ENCODE results near the gene KIF4A.

DNA sequence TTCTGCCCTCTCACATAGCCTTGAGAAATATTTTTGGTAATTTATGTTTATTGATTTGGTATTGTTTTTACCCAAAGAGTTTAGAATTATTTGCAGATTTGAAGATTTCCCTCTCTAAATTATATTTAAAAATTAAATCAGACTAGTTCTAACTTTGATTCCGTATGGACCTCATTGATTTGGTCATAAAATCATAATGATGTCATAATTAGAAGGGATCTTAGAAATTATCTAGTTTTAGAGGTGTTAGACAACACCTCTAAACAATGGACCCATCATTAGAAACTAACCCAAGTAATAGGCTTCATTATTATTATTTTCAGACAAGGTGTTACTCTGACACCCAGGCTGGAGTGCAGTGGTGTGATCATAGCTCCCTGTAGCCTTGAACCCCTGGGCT is 178.8 kb downstream of the KIF4A start:
- TF ChIP-seq EP300 (IDR thresholded peaks at IDR 0.05; ENCODE audit: borderline replicate concordance in 1 of 2, control insufficient read depth in 1 of 2, low read depth in 2 of 2, low read length in 2 of 2), result no peak
- no peak for TF ChIP-seq TAF1 (IDR thresholded peaks at IDR 0.05; ENCODE audit: borderline replicate concordance, low read depth, low read length)
- TF ChIP-seq NBN (IDR thresholded peaks at IDR 0.05), result no peak
- TF ChIP-seq, protein P1, sequence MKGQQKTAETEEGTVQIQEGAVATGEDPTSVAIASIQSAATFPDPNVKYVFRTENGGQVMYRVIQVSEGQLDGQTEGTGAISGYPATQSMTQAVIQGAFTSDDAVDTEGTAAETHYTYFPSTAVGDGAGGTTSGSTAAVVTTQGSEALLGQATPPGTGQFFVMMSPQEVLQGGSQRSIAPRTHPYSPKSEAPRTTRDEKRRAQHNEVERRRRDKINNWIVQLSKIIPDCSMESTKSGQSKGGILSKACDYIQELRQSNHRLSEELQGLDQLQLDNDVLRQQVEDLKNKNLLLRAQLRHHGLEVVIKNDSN (IDR thresholded peaks at IDR 0.05; ENCODE audit: borderline replicate concordance, extremely low read length, insufficient read depth, low read depth, low read length), result no peak
- TF ChIP-seq, protein P2, sequence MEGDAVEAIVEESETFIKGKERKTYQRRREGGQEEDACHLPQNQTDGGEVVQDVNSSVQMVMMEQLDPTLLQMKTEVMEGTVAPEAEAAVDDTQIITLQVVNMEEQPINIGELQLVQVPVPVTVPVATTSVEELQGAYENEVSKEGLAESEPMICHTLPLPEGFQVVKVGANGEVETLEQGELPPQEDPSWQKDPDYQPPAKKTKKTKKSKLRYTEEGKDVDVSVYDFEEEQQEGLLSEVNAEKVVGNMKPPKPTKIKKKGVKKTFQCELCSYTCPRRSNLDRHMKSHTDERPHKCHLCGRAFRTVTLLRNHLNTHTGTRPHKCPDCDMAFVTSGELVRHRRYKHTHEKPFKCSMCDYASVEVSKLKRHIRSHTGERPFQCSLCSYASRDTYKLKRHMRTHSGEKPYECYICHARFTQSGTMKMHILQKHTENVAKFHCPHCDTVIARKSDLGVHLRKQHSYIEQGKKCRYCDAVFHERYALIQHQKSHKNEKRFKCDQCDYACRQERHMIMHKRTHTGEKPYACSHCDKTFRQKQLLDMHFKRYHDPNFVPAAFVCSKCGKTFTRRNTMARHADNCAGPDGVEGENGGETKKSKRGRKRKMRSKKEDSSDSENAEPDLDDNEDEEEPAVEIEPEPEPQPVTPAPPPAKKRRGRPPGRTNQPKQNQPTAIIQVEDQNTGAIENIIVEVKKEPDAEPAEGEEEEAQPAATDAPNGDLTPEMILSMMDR (IDR thresholded peaks at IDR 0.05 in 2 of 3, conservative IDR thresholded peaks at IDR 0.05 in 1 of 3; ENCODE audit: control insufficient read depth in 2 of 3, extremely low read depth in 1 of 3, insufficient read depth in 1 of 3, low read depth in 3 of 3, low read length in 3 of 3), result no peak
- no peak for TF ChIP-seq CREB1 (IDR thresholded peaks at IDR 0.05; ENCODE audit: low read depth)
- TF ChIP-seq POLR2AphosphoS5 (IDR thresholded peaks at IDR 0.05; ENCODE audit: low read length), result no peak
- TF ChIP-seq JUND (IDR thresholded peaks at IDR 0.05; ENCODE audit: low read depth, low read length), result no peak
- no peak for TF ChIP-seq GATAD2B (conservative IDR thresholded peaks at IDR 0.05; ENCODE audit: low read depth)
- no peak for TF ChIP-seq CEBPB (IDR thresholded peaks at IDR 0.05; ENCODE audit: borderline replicate concordance in 1 of 2, low read depth in 2 of 2, low read length in 2 of 2)
- TF ChIP-seq ZNF274 (IDR thresholded peaks at IDR 0.05; ENCODE audit: insufficient read depth, insufficient read length), result no peak
- TF ChIP-seq NRF1 (conservative IDR thresholded peaks at IDR 0.05; ENCODE audit: low read depth, low read length), result no peak
- TF ChIP-seq KDM1A (IDR thresholded peaks at IDR 0.05; ENCODE audit: borderline replicate concordance), result no peak

Data from GM12878 (cell line).